Measurements from ENCODE around the gene FXN.

The FXN gene

GRCh38 chr9:69115621-69116020 is 80.1 kb downstream of the FXN start:
- Histone ChIP-seq H3K4me3 (ENCODE audit: low read length) (no peak overlapping the region), H3K4me1 (ENCODE audit: low read length) (peaks cover 5% of the 10 kb centered on the region), H3K36me3 (replicated peaks; ENCODE audit: low read depth, low read length) (no peaks in the 10 kb centered on the region), H2AFZ (ENCODE audit: low read depth, low read length) (no peak overlapping the region), H3K79me2 (ENCODE audit: low read length) (no peaks in the 10 kb centered on the region), H3K9me3 (ENCODE audit: insufficient read depth, low read length) (no peaks in the 10 kb centered on the region), H3K27ac (ENCODE audit: low read length) (no peak overlapping the region), H4K20me1 (ENCODE audit: insufficient read depth, low read length) (no peaks in the 10 kb centered on the region), H3K4me2 (ENCODE audit: low read length) (no peak overlapping the region), H3K27me3 (ENCODE audit: low read depth, low read length) (no peaks in the 10 kb centered on the region), H3K9ac (ENCODE audit: low read length) (no peak overlapping the region)
- TF ChIP-seq EZH2phosphoT487 (IDR thresholded peaks at IDR 0.05; ENCODE audit: low read depth) (no peak), CTCF (IDR thresholded peaks at IDR 0.05; ENCODE audit: low read depth, low read length) (no peak)

- H3K27ac ChIP-seq (ENCODE audit: low read length): no peak overlapping the region
Measured at GRCh38 chr9:69118656-69119055, 83.1 kb downstream of the FXN start.

GRCh38 chr9:69120380-69121154 is 85.0 kb downstream of the FXN start:
- peaks cover 15% of the 10 kb centered on the region for H3K4me1 ChIP-seq (ENCODE audit: low read length)
- no peaks in the 10 kb centered on the region for H3K36me3 ChIP-seq (replicated peaks; ENCODE audit: low read depth, low read length)
- H3K79me2 ChIP-seq (ENCODE audit: low read length): no peaks in the 10 kb centered on the region
- no peaks in the 10 kb centered on the region for H3K9me3 ChIP-seq (ENCODE audit: insufficient read depth, low read length)
- no peak overlapping the region for H3K27ac ChIP-seq (ENCODE audit: low read length)
- TF ChIP-seq CTCF (IDR thresholded peaks at IDR 0.05; ENCODE audit: low read depth, low read length) (no peak), EZH2phosphoT487 (IDR thresholded peaks at IDR 0.05; ENCODE audit: low read depth) (no peak)
- peak overlapping the region; percentile 75; the same call in 1 of the 2 replicates for H2AFZ ChIP-seq (ENCODE audit: low read depth, low read length)
- H3K4me2 ChIP-seq (ENCODE audit: low read length): peak overlapping the region; percentile 99
- H3K9ac ChIP-seq (ENCODE audit: low read length): peak overlapping the region; percentile 70
- H4K20me1 ChIP-seq (ENCODE audit: insufficient read depth, low read length): no peaks in the 10 kb centered on the region
- H3K4me3 ChIP-seq (ENCODE audit: low read length): peak overlapping the region; percentile 97
- no peaks in the 10 kb centered on the region for H3K27me3 ChIP-seq (ENCODE audit: low read depth, low read length)

More at GRCh38 chr9:69118656-69119055, 83.1 kb downstream of the FXN start:
- H3K36me3 ChIP-seq (replicated peaks; ENCODE audit: low read depth, low read length): no peaks in the 10 kb centered on the region
- H3K79me2 ChIP-seq (ENCODE audit: low read length): no peaks in the 10 kb centered on the region
- H3K9ac ChIP-seq (ENCODE audit: low read length): no peak overlapping the region
- no peak overlapping the region for H3K4me3 ChIP-seq (ENCODE audit: low read length)
- TF ChIP-seq EZH2phosphoT487 (IDR thresholded peaks at IDR 0.05; ENCODE audit: low read depth): no peak
- no peak for TF ChIP-seq CTCF (IDR thresholded peaks at IDR 0.05; ENCODE audit: low read depth, low read length)
- no peaks in the 10 kb centered on the region for H3K9me3 ChIP-seq (ENCODE audit: insufficient read depth, low read length)
- no peak overlapping the region for H3K4me2 ChIP-seq (ENCODE audit: low read length)
- no peaks in the 10 kb centered on the region for H4K20me1 ChIP-seq (ENCODE audit: insufficient read depth, low read length)
- peaks cover 15% of the 10 kb centered on the region for H3K4me1 ChIP-seq (ENCODE audit: low read length)
- H3K27me3 ChIP-seq (ENCODE audit: low read depth, low read length): no peaks in the 10 kb centered on the region
- H2AFZ ChIP-seq (ENCODE audit: low read depth, low read length): no peak overlapping the region

- H3K27ac ChIP-seq (ENCODE audit: low read length): no peak overlapping the region
- TF ChIP-seq EZH2phosphoT487 (IDR thresholded peaks at IDR 0.05; ENCODE audit: low read depth): no peak
- peak; percentile 46 for TF ChIP-seq CTCF (IDR thresholded peaks at IDR 0.05; ENCODE audit: low read depth, low read length)
Measured at GRCh38 chr9:69121155-69122081, 85.9 kb downstream of the FXN start.

More at GRCh38 chr9:69121155-69122081, 85.9 kb downstream of the FXN start:
- H3K27me3 ChIP-seq (ENCODE audit: low read depth, low read length): no peaks in the 10 kb centered on the region
- peak overlapping the region; percentile 70 for H3K9ac ChIP-seq (ENCODE audit: low read length)
- H3K36me3 ChIP-seq (replicated peaks; ENCODE audit: low read depth, low read length): no peaks in the 10 kb centered on the region
- no peaks in the 10 kb centered on the region for H3K9me3 ChIP-seq (ENCODE audit: insufficient read depth, low read length)
- peak overlapping the region; percentile 96 for H2AFZ ChIP-seq (ENCODE audit: low read depth, low read length)
- no peaks in the 10 kb centered on the region for H4K20me1 ChIP-seq (ENCODE audit: insufficient read depth, low read length)
- H3K4me2 ChIP-seq (ENCODE audit: low read length): peak overlapping the region; percentile 99
- H3K4me1 ChIP-seq (ENCODE audit: low read length): peaks cover 15% of the 10 kb centered on the region
- H3K79me2 ChIP-seq (ENCODE audit: low read length): no peaks in the 10 kb centered on the region
- H3K4me3 ChIP-seq (ENCODE audit: low read length): peak overlapping the region; percentile 97
